ENCODE measurements around the gene THSD7B.

- no peak for TF ChIP-seq PATZ1 (CRISPR knock-in tag; IDR thresholded peaks at IDR 0.05; ENCODE audit: borderline replicate concordance)
- no peak for TF ChIP-seq TCF4 (CRISPR knock-in tag; IDR thresholded peaks at IDR 0.05; ENCODE audit: borderline replicate concordance)
- no peak for TF ChIP-seq ISL1 (CRISPR knock-in tag; IDR thresholded peaks at IDR 0.05)
- TF ChIP-seq ARNTL (CRISPR knock-in tag; IDR thresholded peaks at IDR 0.05; ENCODE audit: borderline replicate concordance, low read depth), result no peak
- no peak for TF ChIP-seq PPARA (CRISPR knock-in tag; IDR thresholded peaks at IDR 0.05; ENCODE audit: borderline replicate concordance)
- no peak for TF ChIP-seq ZNF70 (CRISPR knock-in tag; IDR thresholded peaks at IDR 0.05)
- TF ChIP-seq ZFP3 (CRISPR knock-in tag; IDR thresholded peaks at IDR 0.05), result no peak
- TF ChIP-seq POU6F1 (CRISPR knock-in tag; IDR thresholded peaks at IDR 0.05; ENCODE audit: borderline replicate concordance, low read depth), result no peak
- TF ChIP-seq ZFP30 (CRISPR knock-in tag; IDR thresholded peaks at IDR 0.05), result no peak
- no peak for TF ChIP-seq ZNF8 (CRISPR knock-in tag; IDR thresholded peaks at IDR 0.05)
- TF ChIP-seq TSHZ2 (CRISPR knock-in tag; IDR thresholded peaks at IDR 0.05), result no peak
- no peak for TF ChIP-seq ZC3H10 (CRISPR knock-in tag; IDR thresholded peaks at IDR 0.05)
Observed at GRCh38 chr2:136901732-136902131, 136.4 kb downstream of the THSD7B start.

Data from SK-N-SH treated with all-trans-retinoic acid at 6 μM for 48 hours (cell line).